ENCODE results near the gene ASTL. TPM values are rescaled to one million over a fixed set of nuclear protein-coding genes. Genes with fewer than 3 reads are reported as not detected.
A peak's percentile ranks its signal among the peaks of the same experiment; 100 is the strongest.

ASTL gene
- total and polyA plus RNA-seq, 2 of the 13 experiments (the other 11 are each of a cell fraction or from before 2014, with no cell fraction given): not detected

GRCh38 chr2:96123936-96124335 lies 14.4 kb downstream of the ASTL start:
- ATAC-seq (no peak), FAIRE-seq (no peak), DNase-seq (ENCODE audit: low spot score) (no peak)
- Histone ChIP-seq H3K27me3 (ENCODE audit: control insufficient read depth in 1 of 2, insufficient read depth in 2 of 2, low read length in 2 of 2) (peaks cover 9 to 62% of the 10 kb centered on the region in 2 experiments; a peak in 4 of 5 replicates), H3K27ac (ENCODE audit: extremely low read length, insufficient read depth, low read length) (no peak overlapping the region), H3K79me2 (ENCODE audit: insufficient read depth, low read length) (no peaks in the 10 kb centered on the region), H2AFZ (ENCODE audit: low read length) (no peak overlapping the region), H3K9ac (ENCODE audit: insufficient read depth, low read depth, low read length) (no peak overlapping the region), H3K4me1 (ENCODE audit: insufficient read depth, low read length) (peaks cover 10% of the 10 kb centered on the region; the same call in 1 of the 2 replicates), H4K20me1 (ENCODE audit: insufficient read depth, low read length) (no peaks in the 10 kb centered on the region), H3K4me3 (replicated peaks in 1 of 3; ENCODE audit: insufficient read depth in 1 of 3, low read depth in 2 of 3, low read length in 3 of 3) (no peak overlapping the region), H3K9me3 (ENCODE audit: low read length) (no peaks in the 10 kb centered on the region), H3K4me2 (ENCODE audit: low read depth, low read length) (no peak overlapping the region), H3K36me3 (replicated peaks in 1 of 2; ENCODE audit: control insufficient read depth in 1 of 2, insufficient read depth in 2 of 2, low read length in 2 of 2) (no peaks in the 10 kb centered on the region)
- TF ChIP-seq, protein P1, sequence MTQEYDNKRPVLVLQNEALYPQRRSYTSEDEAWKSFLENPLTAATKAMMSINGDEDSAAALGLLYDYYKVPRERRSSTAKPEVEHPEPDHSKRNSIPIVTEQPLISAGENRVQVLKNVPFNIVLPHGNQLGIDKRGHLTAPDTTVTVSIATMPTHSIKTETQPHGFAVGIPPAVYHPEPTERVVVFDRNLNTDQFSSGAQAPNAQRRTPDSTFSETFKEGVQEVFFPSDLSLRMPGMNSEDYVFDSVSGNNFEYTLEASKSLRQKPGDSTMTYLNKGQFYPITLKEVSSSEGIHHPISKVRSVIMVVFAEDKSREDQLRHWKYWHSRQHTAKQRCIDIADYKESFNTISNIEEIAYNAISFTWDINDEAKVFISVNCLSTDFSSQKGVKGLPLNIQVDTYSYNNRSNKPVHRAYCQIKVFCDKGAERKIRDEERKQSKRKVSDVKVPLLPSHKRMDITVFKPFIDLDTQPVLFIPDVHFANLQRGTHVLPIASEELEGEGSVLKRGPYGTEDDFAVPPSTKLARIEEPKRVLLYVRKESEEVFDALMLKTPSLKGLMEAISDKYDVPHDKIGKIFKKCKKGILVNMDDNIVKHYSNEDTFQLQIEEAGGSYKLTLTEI (CRISPR knock-in tag; conservative IDR thresholded peaks at IDR 0.05): no peak
- in situ Hi-C loops (cut with HindIII; ENCODE audit: extremely low pct_ligation_motif_present, low pct_unique_long_range_greater_than_20kb) (loop anchor here (25.0 kb wide), 2 partner anchors 112 to 287 kb away; no protein-coding TSS in a partner anchor), intact Hi-C loops (cut with micrococcal nuclease; ENCODE audit: unreplicated experiment) (no loop called here)
- ChIA-PET POLR2A (no interaction called here), CTCF (ENCODE audit: low intra/inter-chr PET ratio, low total read pairs) (no interaction called here)
- BruUV-seq (replicated peaks): no TSS peak
- 45% methylated on average over 7 of the region's 11 CpGs for WGBS (ENCODE audit: low lambda C conversion rate)

DNA sequence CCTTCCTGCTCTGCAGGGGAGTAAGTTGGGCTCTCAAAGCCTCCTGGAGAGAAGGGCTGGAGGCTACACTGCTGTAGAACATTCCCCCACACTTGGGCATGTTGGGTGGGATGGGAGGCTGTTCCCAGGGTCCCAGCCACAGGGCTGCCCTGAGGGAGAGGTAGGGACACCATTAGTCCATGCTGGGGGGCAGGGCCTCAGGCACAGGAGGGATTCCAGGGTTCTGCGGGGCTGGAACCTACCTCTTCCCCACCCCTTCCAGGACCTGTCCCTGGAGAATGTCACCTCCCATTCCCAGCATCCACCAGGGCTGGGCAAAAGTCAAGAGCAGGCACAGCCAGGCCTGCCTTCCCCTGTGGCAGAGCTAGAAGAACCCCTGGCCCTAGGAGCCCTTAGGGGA lies 15.0 kb downstream of the ASTL start:
- Histone ChIP-seq H2AFZ (ENCODE audit: low read length) (no peak overlapping the region), H3K27ac (ENCODE audit: extremely low read length, insufficient read depth, low read length) (no peak overlapping the region), H3K27me3 (ENCODE audit: control insufficient read depth in 1 of 2, insufficient read depth in 2 of 2, low read length in 2 of 2) (peaks cover 14 to 67% of the 10 kb centered on the region in 2 experiments), H3K9me3 (ENCODE audit: low read length) (no peaks in the 10 kb centered on the region), H4K20me1 (ENCODE audit: insufficient read depth, low read length) (no peaks in the 10 kb centered on the region), H3K36me3 (replicated peaks in 1 of 2; ENCODE audit: control insufficient read depth in 1 of 2, insufficient read depth in 2 of 2, low read length in 2 of 2) (no peaks in the 10 kb centered on the region), H3K4me1 (ENCODE audit: insufficient read depth, low read length) (peaks cover 10% of the 10 kb centered on the region; the same call in 1 of the 2 replicates), H3K79me2 (ENCODE audit: insufficient read depth, low read length) (no peaks in the 10 kb centered on the region), H3K9ac (ENCODE audit: insufficient read depth, low read depth, low read length) (no peak overlapping the region), H3K4me3 (replicated peaks in 1 of 3; ENCODE audit: insufficient read depth in 1 of 3, low read depth in 2 of 3, low read length in 3 of 3) (no peak overlapping the region), H3K4me2 (ENCODE audit: low read depth, low read length) (no peak overlapping the region)
- no CpG with 5 or more reads among the region's 1 CpG for WGBS (ENCODE audit: low lambda C conversion rate)
- ATAC-seq: peak; percentile 8; the same call in 1 of the 3 replicates
- no peak for FAIRE-seq
- no TSS peak for BruUV-seq (replicated peaks)
- ChIA-PET POLR2A (no interaction called here), CTCF (ENCODE audit: low intra/inter-chr PET ratio, low total read pairs) (no interaction called here)
- intact Hi-C loops (cut with micrococcal nuclease; ENCODE audit: unreplicated experiment): no loop called here
- TF ChIP-seq ZNF572 (CRISPR knock-in tag; IDR thresholded peaks at IDR 0.05) (no peak), ZNF143 (CRISPR knock-in tag; IDR thresholded peaks at IDR 0.05) (0 out of 2 replicates have a peak, but pooled peaks have one; percentile 22)
- in situ Hi-C loops (cut with HindIII; ENCODE audit: extremely low pct_ligation_motif_present, low pct_unique_long_range_greater_than_20kb): loop anchor here (25.0 kb wide), 2 partner anchors 111 to 286 kb away; no protein-coding TSS in a partner anchor
- DNase-seq (ENCODE audit: low spot score): no peak
